GF-D8 (cell line): Measurements from ENCODE around the gene NACC2.

Experiments
- DNase-seq: peaks from one replicate; lab custom pipeline; 2025; lab: John Stamatoyannopoulos, UW

NACC2 gene

GRCh38 chr9:136055715-136056545 lies 39.2 kb downstream of the NACC2 start:
- DNase-seq: no peak

- DNase-seq: no peak
Observed at GRCh38 chr9:136054798-136055714, 40.0 kb downstream of the NACC2 start.

GRCh38 chr9:136054146-136054545 lies 40.9 kb downstream of the NACC2 start:
- no peak for DNase-seq

- no peak for DNase-seq
Observed at GRCh38 chr9:136053757-136054142, 41.3 kb downstream of the NACC2 start.

GRCh38 chr9:136052991-136053756 lies 41.9 kb downstream of the NACC2 start:
- no peak for DNase-seq

- DNase-seq: no peak
Observed at GRCh38 chr9:136052472-136052880, 42.6 kb downstream of the NACC2 start.

- no peak for DNase-seq
Observed at GRCh38 chr9:136051837-136052471, 43.1 kb downstream of the NACC2 start.

GRCh38 chr9:136051453-136051836 lies 43.6 kb downstream of the NACC2 start:
- DNase-seq: no peak

- no peak for DNase-seq
Observed at GRCh38 chr9:136050701-136051452, 44.2 kb downstream of the NACC2 start.

- no peak for DNase-seq
Observed at GRCh38 chr9:136050266-136050700, 44.8 kb downstream of the NACC2 start.

GRCh38 chr9:136049491-136050265 lies 45.4 kb downstream of the NACC2 start:
- DNase-seq: no peak

- DNase-seq: no peak
Observed at GRCh38 chr9:136048560-136049411, 46.3 kb downstream of the NACC2 start.

GRCh38 chr9:136047775-136048559 lies 47.1 kb downstream of the NACC2 start:
- no peak for DNase-seq

- no peak for DNase-seq
Observed at GRCh38 chr9:136047076-136047774, 47.9 kb downstream of the NACC2 start.

- no peak for DNase-seq
Observed at GRCh38 chr9:136046554-136046920, 48.6 kb downstream of the NACC2 start.

GRCh38 chr9:136045595-136046553 lies 49.2 kb downstream of the NACC2 start:
- DNase-seq: peak; percentile 27
